ENCODE results near the gene CAPN2.
"Not testable (repeated sequence)": the region's sequence is repeated elsewhere in the genome, so short reads cannot be mapped to it uniquely, and the experiment has no call there.

Gene CAPN2

GRCh38 chr1:223727541-223727940 is 15.2 kb downstream of the CAPN2 start:
- Histone ChIP-seq H3K9ac (ENCODE audit: insufficient read length, low read depth) (no peak overlapping the region), H3K27me3 (ENCODE audit: insufficient read depth, insufficient read length) (peaks cover 44% of the 10 kb centered on the region), H3K36me3 (ENCODE audit: insufficient read depth, insufficient read length, low read length) (peaks cover 63% of the 10 kb centered on the region), H3K9me3 (ENCODE audit: insufficient read depth, low read length) (no peaks in the 10 kb centered on the region), H3K4me1 (ENCODE audit: insufficient read depth, insufficient read length) (peaks cover 22% of the 10 kb centered on the region), H3K4me3 (ENCODE audit: insufficient read length, low read depth) (no peak overlapping the region)
- TF ChIP-seq YY1 (IDR thresholded peaks at IDR 0.05; ENCODE audit: insufficient read depth, insufficient read length) (no peak), ZNF274 (IDR thresholded peaks at IDR 0.05; ENCODE audit: low read depth, low read length) (no peak), SUZ12 (IDR thresholded peaks at IDR 0.05; ENCODE audit: extremely low read depth, insufficient read depth, insufficient read length) (no peak)
- no peak for DNase-seq (ENCODE audit: low read depth, low spot score)

- H3K27me3 ChIP-seq (ENCODE audit: insufficient read depth, insufficient read length), result peaks cover 54% of the 10 kb centered on the region
- no peak overlapping the region for H3K9ac ChIP-seq (ENCODE audit: insufficient read length, low read depth)
- H3K9me3 ChIP-seq (ENCODE audit: insufficient read depth, low read length), result no peaks in the 10 kb centered on the region
- peaks cover 38% of the 10 kb centered on the region for H3K4me1 ChIP-seq (ENCODE audit: insufficient read depth, insufficient read length)
- no peak overlapping the region for H3K4me3 ChIP-seq (ENCODE audit: insufficient read length, low read depth)
- TF ChIP-seq ZNF274 (IDR thresholded peaks at IDR 0.05; ENCODE audit: low read depth, low read length), result no peak
- no peak for TF ChIP-seq YY1 (IDR thresholded peaks at IDR 0.05; ENCODE audit: insufficient read depth, insufficient read length)
- no peak for TF ChIP-seq SUZ12 (IDR thresholded peaks at IDR 0.05; ENCODE audit: extremely low read depth, insufficient read depth, insufficient read length)
- peaks cover 59% of the 10 kb centered on the region for H3K36me3 ChIP-seq (ENCODE audit: insufficient read depth, insufficient read length, low read length)
- DNase-seq (ENCODE audit: low read depth, low spot score), result no peak
These were observed 17.6 kb downstream of the CAPN2 start for GRCh38 chr1:223729906-223730305.

DNA sequence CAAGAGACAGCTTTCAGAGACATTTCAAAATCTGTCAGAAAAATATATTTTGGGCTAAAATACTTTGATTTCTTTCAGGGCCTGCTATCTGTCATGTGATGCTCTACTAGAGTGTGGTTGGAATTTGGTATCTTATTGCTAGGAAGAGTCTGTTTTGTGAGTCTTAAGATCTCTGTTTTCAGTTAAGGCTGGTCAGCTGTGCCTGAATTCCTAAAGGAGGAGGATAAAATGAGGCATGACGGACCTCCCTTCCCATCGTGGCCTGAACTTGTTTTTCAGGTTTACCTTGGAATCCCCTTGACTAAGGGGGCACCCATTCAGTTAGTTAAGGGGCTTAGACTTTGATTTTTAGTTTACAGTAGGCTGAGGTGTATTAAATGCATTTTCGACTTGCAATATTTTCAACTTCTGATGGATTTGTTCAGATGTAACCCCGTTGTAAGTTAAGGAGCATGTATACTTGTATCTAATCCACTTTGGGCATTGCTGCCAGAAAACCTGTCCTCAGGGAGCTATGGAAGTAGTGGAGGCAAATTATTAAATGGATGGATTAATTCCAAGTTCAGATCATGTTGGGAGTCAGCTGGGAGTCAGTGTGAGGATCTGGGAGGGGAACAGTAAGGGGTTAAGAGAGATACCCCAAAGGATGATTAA is 18.3 kb downstream of the CAPN2 start:
- TF ChIP-seq YY1 (IDR thresholded peaks at IDR 0.05; ENCODE audit: insufficient read depth, insufficient read length) (no peak), ZNF274 (IDR thresholded peaks at IDR 0.05; ENCODE audit: low read depth, low read length) (no peak), SUZ12 (IDR thresholded peaks at IDR 0.05; ENCODE audit: extremely low read depth, insufficient read depth, insufficient read length) (no peak)
- peaks cover 56% of the 10 kb centered on the region for H3K36me3 ChIP-seq (ENCODE audit: insufficient read depth, insufficient read length, low read length)
- no peaks in the 10 kb centered on the region for H3K9me3 ChIP-seq (ENCODE audit: insufficient read depth, low read length)
- peaks cover 35% of the 10 kb centered on the region for H3K4me1 ChIP-seq (ENCODE audit: insufficient read depth, insufficient read length)
- H3K27me3 ChIP-seq (ENCODE audit: insufficient read depth, insufficient read length), result peaks cover 54% of the 10 kb centered on the region
- no peak for DNase-seq (ENCODE audit: low read depth, low spot score)
- H3K4me3 ChIP-seq (ENCODE audit: insufficient read length, low read depth), result no peak overlapping the region
- H3K9ac ChIP-seq (ENCODE audit: insufficient read length, low read depth), result no peak overlapping the region

DNA sequence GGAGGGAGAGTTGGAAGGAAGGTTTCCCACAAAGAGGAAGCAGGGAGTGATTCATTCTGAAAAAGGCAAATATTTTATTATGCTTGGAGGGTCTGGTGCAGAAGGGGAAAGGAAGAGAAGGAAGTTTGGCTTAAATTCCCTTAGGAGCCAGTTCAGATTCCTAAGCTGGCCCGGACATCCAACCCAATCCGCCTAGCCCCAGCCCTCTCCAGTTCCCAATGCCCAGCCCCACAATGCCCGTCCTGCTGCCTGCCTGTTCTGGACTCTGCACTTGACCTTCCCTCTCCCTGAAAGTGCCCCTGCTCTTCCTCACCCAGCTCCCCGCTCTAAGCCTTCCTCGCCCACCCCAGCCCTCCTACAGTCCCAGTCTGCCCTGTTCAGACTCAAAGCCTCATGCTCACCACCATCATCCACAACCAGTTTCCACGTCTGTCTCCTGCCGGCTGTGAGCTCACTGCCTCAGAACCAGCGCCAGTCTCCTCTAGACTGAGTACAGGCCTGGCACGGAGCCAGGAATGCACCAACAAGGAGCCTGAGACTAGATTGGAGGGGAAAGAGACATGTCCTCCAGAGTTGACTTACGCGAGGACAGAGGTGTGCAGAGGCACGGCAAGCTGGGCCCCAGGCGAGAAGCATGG is 18.9 kb downstream of the CAPN2 start:
- Histone ChIP-seq H3K27me3 (ENCODE audit: insufficient read depth, insufficient read length) (peaks cover 54% of the 10 kb centered on the region), H3K4me1 (ENCODE audit: insufficient read depth, insufficient read length) (peaks cover 29% of the 10 kb centered on the region)

DNA sequence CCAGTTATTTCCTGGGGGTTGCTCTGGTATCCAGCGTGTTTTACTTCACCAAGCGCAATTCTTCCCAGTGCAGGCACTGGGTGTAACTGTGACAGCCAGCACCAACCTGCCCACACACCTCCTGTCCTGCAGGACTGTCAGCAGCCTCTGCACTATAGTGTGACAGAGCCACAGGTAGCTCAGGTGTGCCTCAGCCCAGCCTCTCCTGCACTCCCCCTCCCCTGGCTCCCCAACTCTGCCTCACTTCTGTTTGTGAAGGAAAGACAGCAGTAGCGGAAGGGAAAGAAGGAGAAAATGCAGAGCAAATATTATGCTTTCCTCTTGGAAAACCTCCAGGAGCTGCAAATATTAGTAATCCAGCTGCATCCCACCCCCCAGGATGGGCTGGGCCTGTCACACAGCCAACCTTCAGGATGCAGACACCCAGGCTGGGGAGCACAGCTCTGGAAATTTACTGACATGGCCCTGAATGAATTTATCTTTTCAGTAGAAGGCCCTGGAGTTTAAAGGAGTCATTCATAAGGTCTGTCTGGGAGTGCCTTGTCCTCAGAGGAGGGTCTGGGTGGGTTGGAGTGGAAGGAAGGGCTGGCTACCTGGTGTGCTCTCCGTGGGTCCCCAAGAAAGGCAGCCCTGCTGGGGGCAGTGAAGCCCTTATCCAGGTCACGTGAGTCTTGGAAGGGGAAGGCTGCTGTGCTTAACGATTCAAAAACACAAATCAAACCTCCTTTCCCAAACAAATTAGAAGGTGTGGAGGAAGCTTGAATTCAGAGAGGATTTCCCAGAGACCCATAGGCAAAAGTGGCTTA is 20.9 kb downstream of the CAPN2 start:
- Histone ChIP-seq H3K27me3 (ENCODE audit: insufficient read depth, insufficient read length) (peaks cover 43% of the 10 kb centered on the region), H3K9me3 (ENCODE audit: insufficient read depth, low read length) (no peaks in the 10 kb centered on the region), H3K9ac (ENCODE audit: insufficient read length, low read depth) (no peak overlapping the region), H3K4me1 (ENCODE audit: insufficient read depth, insufficient read length) (peaks cover 28% of the 10 kb centered on the region), H3K4me3 (ENCODE audit: insufficient read length, low read depth) (no peak overlapping the region), H3K36me3 (ENCODE audit: insufficient read depth, insufficient read length, low read length) (peaks cover 57% of the 10 kb centered on the region)
- DNase-seq (ENCODE audit: low read depth, low spot score), result no peak
- TF ChIP-seq SUZ12 (IDR thresholded peaks at IDR 0.05; ENCODE audit: extremely low read depth, insufficient read depth, insufficient read length) (no peak), YY1 (IDR thresholded peaks at IDR 0.05; ENCODE audit: insufficient read depth, insufficient read length) (no peak), ZNF274 (IDR thresholded peaks at IDR 0.05; ENCODE audit: low read depth, low read length) (no peak)

More for the DNA sequence above, 18.9 kb downstream of the CAPN2 start:
- H3K9ac ChIP-seq (ENCODE audit: insufficient read length, low read depth), result no peak overlapping the region
- peaks cover 60% of the 10 kb centered on the region for H3K36me3 ChIP-seq (ENCODE audit: insufficient read depth, insufficient read length, low read length)
- TF ChIP-seq YY1 (IDR thresholded peaks at IDR 0.05; ENCODE audit: insufficient read depth, insufficient read length) (no peak), ZNF274 (IDR thresholded peaks at IDR 0.05; ENCODE audit: low read depth, low read length) (no peak), SUZ12 (IDR thresholded peaks at IDR 0.05; ENCODE audit: extremely low read depth, insufficient read depth, insufficient read length) (no peak)
- no peak for DNase-seq (ENCODE audit: low read depth, low spot score)
- no peak overlapping the region for H3K4me3 ChIP-seq (ENCODE audit: insufficient read length, low read depth)
- no peaks in the 10 kb centered on the region for H3K9me3 ChIP-seq (ENCODE audit: insufficient read depth, low read length)

- H3K27me3 ChIP-seq (ENCODE audit: insufficient read depth, insufficient read length), result peaks cover 34% of the 10 kb centered on the region
- H3K36me3 ChIP-seq (ENCODE audit: insufficient read depth, insufficient read length, low read length), result peaks cover 57% of the 10 kb centered on the region
- H3K4me1 ChIP-seq (ENCODE audit: insufficient read depth, insufficient read length), result peaks cover 35% of the 10 kb centered on the region
- TF ChIP-seq YY1 (IDR thresholded peaks at IDR 0.05; ENCODE audit: insufficient read depth, insufficient read length), result no peak
- no peak for TF ChIP-seq SUZ12 (IDR thresholded peaks at IDR 0.05; ENCODE audit: extremely low read depth, insufficient read depth, insufficient read length)
- no peak for TF ChIP-seq ZNF274 (IDR thresholded peaks at IDR 0.05; ENCODE audit: low read depth, low read length)
- no peak for DNase-seq (ENCODE audit: low read depth, low spot score)
- no peak overlapping the region for H3K9ac ChIP-seq (ENCODE audit: insufficient read length, low read depth)
- H3K9me3 ChIP-seq (ENCODE audit: insufficient read depth, low read length), result no peaks in the 10 kb centered on the region
- H3K4me3 ChIP-seq (ENCODE audit: insufficient read length, low read depth), result no peak overlapping the region
These were observed 21.8 kb downstream of the CAPN2 start for GRCh38 chr1:223733898-223734852.

DNA sequence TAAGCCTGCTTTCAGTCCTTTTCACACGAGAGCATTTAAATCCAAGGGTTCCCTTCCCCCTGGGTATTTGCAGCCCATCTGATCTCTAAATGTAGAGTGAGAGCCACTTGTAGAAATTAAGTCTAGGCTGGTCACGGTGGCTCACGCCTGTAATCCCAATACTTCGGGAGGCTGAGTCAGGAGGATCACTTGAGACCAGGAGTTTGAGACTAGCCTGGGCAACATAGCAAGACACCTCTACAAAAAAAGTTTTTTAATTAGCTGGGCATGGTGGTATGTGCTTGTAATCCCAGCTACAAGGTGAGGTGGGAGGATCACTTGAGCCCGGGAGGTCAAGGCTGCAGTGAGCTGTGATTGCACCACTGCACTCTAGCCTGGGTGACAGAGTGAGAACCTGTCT is 24.3 kb downstream of the CAPN2 start:
- Histone ChIP-seq H3K4me1 (ENCODE audit: insufficient read depth, insufficient read length) (peaks cover 29% of the 10 kb centered on the region), H3K36me3 (ENCODE audit: insufficient read depth, insufficient read length, low read length) (peaks cover 66% of the 10 kb centered on the region), H3K27me3 (ENCODE audit: insufficient read depth, insufficient read length) (peaks cover 19% of the 10 kb centered on the region)
- not testable (repeated sequence) for H3K9ac ChIP-seq (ENCODE audit: insufficient read length, low read depth); H3K9me3 ChIP-seq (ENCODE audit: insufficient read depth, low read length); DNase-seq (ENCODE audit: low read depth, low spot score); H3K4me3 ChIP-seq (ENCODE audit: insufficient read length, low read depth)

Data from NT2/D1 (cell line).